ENCODE data around the gene ZBTB20.

ZBTB20 gene

DNA sequence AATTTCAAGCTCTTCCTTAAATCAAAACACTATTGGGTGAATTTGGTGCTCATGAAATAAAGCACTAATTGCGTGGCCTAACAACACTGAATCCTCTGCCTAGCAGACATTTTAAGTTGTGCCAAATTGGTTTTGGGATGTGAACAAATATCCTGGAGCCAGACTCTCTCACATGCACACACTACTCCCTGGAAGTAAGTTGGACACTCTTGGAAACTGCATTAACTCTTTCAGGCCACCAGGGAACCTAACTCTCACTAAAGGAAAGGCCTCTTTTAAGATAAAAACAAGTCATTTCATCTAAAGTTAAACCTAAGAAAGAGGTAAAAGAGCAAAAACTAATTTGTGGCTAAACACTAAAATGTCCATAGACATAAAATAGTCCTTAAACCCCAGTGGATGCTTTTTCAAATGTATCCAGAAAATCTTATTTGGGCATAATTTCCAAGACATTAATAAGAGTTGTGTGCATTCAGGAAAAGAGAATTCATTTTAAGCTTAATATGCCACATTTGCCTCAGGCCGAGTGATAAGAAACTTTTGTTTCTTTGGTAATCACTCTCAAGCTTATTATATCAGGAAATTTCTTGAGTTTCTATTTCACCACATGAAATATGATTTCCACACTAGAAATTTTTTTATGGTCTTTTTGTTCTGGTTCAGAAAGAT, 61.8 kb downstream of the ZBTB20 start:
- no peak for DNase-seq

DNA sequence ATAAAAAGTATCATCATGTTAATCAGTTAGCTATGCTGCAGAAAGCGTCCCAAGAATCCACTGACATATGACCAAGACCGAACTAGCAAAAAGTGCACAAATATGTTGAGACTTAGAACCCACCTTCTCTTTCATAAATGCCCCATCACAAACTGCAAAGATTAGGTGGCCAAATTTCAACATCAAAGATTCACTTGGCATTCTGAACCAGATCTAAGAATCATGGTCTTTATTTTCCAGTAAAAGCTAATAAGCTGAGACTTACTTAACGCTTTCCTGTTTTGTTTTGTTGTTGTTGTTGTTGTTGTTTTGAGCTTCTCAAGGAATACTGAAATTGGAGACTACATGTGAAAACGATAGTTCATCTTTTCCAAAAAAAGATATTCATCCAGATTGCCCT, 62.4 kb downstream of the ZBTB20 start:
- no peak for DNase-seq

DNA sequence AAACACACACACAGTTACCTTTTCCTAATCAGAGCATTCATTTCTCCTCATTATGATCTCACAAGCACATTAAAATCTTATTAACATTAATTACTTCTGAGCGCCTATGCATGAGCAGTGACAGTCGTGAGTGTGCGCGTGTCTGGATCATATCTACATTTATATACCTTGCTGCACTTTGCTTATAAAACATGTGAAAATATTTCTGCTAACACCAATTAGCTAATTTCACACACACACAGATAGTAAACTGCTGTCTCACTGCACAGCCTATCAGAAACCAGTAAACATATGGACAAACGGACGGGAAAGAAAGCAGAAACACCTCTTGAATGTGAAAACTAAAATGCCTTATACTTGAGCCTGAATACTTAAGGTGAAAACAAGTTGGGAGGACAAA, 64.8 kb downstream of the ZBTB20 start:
- no peak for DNase-seq

DNA sequence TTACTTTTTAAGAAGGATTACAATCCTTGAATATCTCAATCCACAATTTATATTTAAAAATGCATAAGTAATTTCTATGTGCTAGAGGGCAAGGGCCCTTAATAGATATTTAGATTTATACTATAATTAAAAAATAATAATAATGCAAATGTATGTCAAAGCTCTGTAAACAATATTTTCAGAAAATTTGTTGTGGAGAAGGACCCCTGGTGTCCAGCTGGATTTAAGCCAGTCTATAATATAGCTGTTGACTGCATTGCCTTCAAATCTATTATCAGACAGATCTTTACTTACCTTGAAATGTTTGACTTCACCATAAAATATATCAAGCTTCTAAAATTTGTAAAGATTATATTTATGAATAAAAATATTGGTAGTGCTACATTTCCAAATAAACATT, 65.6 kb downstream of the ZBTB20 start:
- DNase-seq = no peak

DNA sequence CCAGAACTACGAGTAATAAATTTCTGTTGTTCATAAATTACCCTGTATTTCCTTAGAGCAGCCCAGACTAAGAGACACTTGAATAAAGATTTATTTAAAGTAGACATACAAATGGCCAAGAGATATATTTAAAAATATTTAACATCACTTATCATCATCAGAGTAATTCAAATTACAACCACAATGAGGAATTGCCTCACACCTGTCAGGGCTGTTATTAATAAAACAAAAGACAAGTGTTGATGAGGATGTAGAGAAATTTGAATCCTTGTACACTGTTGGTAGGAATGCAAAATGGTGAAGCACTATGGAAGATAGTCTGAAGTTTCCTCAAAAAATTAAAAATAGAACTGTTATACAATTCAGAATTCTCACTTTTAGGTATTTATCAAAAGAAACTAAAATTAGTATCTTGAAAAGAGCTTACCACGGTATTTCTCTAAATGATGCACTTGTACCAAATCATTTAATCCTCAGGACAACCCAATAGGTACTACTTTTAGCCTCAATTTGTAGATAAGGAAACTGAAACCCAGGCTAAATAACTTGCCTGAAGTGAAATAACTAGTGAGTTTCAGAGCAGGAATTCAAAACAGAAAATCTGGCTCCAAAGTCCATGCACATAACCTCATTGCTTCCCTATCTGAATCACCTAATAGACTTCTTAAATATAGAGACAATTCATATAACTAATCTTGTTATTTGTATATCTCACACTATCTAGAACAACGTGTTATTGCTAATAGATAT, 69.4 kb downstream of the ZBTB20 start:
- DNase-seq = no peak

DNA sequence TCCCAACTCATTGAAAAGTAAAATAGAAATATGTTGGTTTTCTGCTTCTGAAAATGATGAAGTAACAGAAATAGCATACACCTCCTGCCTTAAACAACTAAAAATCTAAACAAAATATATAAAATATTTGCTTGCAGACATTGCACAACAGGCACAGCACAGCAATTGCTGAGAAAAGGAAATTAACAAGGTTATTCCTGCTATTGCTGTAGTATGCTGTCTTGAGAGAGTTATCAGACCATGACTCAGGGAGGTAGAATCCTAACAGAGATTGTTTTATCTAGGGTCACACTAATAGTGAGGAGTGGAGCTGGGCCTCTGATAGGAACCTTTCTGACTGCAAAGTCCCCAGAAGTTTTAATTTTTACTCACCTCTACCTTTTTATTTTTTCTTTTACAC, 72.6 kb downstream of the ZBTB20 start:
- DNase-seq = no peak

DNA sequence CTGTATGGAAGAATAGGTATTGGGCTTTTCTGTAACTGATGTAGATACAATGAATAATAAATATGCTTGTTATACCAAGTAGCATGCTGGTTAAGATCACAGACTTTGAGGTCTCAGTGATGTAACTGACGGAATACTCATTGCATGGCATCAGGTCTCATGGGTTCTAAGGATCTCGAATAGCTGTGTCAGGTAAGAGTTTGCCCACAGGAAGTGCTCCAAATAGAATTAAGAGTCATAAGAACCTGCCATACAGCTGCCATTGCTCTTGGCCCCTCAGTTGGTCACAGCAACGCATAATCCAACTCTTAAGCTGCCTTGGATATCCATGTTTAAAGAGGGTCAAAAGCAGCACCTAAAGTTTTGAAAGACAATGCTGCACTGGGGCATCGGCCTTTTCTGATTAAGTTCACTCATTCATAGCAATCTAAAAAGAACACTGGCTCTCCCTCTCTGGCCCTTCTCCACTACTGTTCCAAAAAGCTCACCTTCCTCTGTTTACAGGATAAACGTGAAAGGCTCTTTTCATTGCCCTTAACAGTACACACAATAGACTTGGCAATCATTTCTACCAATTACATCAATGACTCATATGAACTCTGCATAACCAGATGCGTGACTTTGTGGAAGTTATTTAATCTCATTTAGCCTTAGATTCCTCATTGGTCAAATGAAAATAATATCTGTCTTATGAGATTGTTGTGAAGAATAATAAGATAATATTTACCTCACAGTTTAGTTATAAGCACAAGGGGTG, 74.6 kb downstream of the ZBTB20 start:
- DNase-seq = no peak

DNA sequence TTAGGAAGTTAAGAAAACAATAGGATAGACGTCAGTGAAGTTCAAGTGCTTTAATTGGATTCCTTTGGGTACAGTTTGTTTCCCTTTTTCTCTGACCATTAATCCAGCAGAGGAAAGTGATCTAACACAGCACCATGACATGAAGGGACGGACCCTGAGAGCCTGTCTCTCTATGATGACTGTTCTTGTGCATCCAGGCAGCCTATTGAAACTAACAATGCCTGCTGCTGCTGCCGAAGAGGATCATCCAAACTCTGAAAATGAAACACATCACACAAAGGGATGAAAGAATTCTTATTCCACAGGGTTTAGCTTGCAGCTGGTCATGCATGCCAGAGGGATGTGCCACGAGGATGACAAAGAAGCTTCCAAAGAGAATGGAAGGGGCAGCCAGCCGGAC, 75.5 kb downstream of the ZBTB20 start:
- DNase-seq = peak; percentile 62

DNA sequence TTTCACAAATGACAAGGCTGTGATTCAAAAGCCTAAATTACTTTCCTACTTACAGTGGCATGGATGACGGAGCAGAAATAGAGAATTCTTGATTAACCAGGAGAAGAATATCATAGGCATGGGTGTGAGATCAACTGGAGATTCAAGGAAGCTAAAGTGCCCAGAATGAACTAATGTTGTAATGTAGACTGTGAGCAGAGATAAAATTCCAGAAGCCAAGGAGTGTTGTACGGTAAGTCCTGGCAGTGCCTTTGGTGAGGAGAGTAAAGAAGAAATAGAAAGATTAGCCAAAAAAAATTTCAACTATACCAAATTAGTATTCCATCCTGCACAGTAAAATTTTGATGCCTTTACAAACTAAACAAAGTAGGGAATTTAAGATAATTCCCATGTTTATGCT, 75.9 kb downstream of the ZBTB20 start:
- peak; percentile 9 for DNase-seq

DNA sequence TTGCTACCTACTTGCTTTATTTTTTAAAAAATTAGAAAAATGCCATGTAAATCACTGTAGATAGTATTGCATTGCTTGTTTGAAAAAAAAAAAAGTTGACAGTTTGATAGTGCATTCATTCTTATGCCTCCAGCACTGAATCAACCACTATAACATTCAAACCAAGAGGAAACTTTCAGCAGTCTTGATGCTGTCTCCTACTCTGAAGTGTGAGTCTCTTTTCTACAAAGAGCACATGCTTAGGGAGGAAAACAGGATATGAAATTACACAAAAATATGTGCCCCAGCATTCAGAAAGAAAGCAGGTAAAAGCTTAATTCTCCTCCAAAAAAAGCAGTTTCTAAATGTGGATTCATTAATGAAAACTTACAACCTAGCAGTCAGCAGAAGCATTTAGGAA, 78.3 kb downstream of the ZBTB20 start:
- no peak for DNase-seq

DNA sequence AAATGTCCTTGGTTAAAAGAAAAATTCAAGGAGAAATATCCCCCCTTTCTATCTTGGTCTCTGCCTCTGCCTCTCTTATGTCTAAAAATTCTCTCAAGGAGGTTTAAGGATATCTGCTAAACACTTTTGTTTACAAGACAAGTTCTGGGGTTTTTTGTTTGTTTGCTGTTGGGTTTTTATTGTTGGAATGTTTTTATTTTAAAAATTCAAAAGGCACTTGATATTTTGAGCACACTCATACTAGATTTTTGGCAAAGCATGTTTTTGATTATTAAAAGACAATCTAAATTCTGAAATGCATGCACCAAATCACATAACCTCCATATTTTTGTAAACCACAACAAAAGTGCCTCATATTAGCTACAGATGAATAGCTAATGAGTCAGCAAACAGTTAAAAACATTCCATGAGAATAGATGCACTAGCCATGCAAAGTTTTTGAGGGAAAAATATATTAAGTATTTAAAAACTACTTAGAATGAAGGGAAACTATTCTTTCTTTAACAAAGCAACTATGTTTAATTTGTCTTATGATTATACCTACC, 84.6 kb downstream of the ZBTB20 start:
- DNase-seq = no peak

DNA sequence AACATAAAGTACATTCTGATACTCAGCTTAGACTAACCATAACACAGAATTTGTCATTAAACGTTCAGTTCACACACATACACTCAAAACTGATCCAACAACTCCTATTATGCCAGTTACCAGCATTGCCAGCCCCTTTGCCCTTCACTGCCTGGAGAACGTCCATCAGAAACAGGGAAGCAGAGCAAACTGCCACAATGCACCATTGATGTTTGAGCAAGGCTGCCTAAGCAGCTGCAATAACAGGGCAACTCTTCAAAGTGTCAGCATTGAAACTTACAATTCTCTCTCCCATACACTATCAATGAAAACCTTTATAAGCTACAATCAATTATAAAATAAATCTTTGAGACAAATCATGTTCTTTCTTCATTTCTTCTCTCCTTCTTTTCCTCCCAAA, 85.1 kb downstream of the ZBTB20 start:
- DNase-seq = no peak

DNA sequence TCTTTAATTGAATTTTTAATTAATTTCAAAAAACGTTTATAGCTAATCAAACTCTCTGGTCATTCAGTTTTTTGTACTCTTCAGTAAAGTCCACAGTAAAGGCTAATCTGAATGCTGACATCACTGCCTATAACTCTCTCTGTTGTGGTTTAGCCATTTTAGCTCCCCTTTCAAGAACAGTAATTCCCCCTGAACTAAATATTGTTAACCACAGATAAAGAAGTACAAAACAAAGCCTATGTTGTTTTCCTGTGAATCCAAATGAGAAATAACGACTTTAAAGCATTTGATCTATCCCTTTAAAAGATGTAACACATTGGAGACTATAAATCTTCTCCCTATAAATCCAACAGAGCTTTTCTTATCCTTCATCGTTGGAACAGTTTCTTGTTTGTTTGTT, 94.2 kb downstream of the ZBTB20 start:
- no peak for DNase-seq

DNA sequence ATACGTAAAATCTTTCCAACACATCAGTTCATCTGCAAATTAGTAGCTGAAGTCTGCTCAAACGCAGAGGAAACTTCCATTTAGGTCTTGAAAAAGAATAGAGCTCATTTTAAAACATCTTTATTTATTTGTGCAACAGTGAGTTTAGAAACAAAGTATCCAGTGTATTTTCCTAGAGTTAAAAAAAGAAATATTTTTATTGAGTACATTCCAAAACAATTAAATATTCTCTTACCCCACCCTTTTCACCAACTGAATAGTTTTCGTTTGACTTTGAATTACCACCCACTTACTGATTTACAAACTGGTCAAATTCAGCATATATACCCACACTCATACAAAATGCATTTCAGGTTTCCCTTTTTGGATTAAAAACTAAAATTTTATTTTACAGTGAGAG, 104.7 kb downstream of the ZBTB20 start:
- no peak for DNase-seq

DNA sequence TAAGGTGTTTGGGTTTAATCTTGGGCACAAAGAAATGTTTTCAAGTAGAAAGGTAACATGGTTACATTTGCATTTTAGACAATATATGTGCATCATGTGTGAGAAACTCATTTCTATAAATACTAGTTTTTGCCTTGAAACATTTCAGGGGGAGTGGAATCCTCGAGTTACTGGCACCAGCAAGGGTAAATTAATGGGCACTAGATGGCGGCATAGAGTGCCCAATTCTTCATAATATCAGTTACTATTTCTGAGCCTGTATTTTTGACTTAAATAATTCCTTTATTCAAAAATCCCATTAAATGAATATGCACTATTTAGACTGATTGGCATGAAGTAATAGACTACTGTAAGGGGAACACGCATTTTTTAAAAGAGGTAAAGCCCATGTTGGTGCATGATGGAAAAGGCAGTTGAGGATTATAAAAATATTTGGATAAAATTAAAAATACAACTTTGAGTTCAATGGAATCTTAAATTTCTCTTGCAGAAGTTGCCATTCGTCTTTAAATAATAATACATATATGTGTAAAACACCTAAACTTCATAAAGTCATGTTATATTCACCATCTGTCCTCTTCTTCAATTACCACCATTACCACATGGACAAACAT, 106.3 kb downstream of the ZBTB20 start:
- no peak for DNase-seq

DNA sequence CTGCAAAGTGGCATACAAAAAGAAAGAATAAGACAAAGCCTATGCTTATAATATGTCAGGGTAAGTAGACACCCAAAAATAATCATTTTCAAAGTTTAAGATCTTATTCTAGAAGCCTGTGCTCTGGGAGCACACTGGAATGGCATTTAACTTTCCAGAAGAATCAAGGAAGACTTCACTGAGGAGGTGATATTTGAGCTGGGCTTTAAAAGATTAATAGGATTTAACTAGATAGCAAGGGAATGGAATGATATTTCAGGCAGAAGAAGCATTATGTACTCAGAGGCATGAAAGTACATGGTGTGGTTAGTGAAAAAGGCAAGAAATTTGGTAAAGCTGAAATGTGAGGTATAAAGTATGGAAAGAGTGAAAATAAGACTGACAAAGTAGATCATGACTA, 106.8 kb downstream of the ZBTB20 start:
- no peak for DNase-seq

DNA sequence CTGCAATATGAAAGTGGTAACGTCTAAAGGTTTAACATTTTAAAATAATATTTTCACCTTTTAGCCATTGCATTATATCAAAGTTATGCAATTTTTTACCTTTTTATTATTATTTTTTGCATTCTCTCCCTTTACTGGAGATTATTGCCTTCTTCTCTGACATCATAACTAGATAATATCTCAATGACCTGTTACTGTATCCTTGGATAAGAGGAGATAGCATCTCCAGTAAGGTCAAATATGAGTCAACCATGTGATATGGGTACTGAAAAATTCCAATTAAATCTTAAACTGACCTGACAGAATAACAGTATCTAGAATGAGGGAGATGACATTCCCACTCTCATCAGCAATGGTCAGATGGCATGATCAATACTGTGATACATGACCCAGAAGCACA, 108.3 kb downstream of the ZBTB20 start:
- DNase-seq = no peak

DNA sequence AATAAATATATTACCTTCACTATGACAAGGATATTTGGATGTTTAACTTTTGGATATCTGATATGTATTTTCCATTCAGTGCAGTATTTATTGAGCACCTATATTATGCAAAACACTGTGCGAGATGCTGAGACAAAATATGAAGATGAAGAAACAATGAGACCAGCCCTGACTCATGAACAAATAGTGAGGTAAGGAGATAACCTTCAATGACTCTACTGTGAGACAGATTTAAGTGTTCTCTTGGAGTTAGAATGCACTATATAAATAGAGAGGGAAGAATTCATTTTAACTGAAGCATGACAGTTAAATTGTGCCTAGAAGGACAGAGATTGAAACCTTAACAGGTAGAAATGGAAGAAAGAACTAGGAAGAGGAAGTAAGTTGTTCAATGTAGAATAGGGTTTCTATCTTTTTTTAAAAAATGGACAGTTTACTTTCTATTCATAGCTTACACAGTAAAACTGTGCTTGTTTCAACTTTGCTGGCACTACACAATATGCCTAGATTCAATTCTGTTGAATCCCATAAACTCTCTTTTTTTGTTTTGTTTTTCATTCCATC, 124.2 kb downstream of the ZBTB20 start:
- DNase-seq = no peak

DNA sequence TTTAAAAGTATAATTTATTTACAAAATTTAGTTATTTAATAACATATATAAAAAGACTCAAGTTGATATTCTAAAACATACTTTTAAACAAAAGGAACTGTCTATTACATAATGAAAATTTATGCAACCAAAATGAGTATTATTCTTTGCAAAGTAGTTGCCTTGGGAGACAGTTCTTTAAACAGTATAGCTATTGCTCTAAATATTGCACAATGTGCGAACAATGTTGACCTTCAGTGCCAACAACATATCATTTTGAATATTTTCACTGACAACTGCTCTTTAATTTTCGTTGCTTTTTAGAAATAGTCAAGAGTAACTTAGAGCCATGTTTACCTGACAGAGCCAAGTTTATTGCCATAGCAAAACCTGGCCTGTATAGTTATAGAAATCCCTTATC, 124.9 kb downstream of the ZBTB20 start:
- no peak for DNase-seq

DNA sequence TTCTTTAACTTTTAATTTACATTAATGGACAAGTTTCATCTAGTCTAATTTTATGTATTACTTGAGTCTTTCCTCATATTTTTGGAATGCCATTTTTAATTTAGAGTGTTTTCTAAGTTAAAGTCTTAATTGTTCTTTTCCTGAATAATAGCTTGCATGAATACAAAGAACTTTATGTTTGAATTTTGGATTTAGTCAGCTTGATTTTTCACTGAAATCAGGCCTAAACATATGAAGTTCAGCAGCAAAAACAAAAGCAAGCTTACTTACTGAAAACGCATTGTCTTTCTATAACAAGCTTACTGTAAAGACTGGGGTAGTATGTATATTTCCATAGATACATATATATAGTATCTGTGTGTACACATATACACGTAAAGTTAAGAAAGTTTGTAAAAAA, 126.0 kb downstream of the ZBTB20 start:
- no peak for DNase-seq

DNA sequence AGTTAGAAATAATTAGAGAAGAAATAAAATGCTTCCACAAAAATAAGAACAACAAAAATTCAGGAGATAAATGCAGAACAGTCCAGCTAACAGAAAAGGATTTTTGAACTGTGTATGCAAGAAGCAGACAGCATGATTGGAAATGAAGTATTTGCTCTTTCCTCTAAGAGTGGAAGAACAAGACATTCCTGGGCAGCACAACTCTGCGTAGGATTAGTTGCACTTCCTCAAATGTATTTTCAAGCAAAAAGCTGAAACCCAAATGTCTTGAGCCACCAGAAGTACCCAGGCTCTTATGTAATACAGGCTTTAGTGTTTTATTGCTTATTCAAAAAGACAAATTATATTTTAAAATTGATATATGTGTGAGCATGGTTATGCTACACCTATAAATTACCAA, 127.2 kb downstream of the ZBTB20 start:
- no peak for DNase-seq

DNA sequence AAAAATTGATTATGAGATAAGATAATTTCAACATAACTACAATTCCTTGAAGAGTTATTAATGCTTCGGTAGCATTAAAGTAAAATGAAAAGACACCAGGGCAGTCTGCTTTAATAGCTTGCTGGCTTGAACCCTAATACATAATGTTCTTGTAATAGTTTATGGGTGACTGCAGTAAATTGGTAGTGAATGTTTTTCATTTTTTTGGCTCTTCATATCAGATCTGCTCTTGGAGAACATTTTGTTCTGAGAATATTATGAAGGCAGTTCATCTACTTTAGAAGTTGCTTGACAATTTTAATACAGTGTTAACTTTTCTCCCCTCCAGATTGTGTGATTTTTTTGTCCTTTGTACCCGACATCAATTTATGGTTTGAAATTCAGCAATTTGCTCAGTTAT, 128.4 kb downstream of the ZBTB20 start:
- no peak for DNase-seq

DNA sequence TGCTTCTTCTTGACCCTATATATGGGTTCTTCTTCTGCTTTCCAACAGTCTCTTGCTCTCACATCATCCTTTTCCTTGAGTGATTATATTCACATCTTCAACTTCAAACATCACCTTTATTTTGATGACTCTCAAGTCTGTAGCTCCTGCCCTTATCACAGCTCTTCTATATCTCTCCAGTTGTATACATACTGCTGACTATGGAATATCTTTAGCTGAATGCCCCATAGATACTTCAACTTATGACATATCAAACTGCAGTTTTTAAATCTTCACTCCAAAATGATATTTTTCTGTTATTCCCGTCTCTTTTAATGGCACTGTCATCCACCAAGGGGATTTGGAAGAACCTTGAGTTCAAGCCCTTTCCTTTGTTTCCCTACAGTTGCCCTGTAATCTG, 139.1 kb downstream of the ZBTB20 start:
- no peak for DNase-seq

Data from retina (tissue), 1 donor.